Measurements from ENCODE around the gene PYGB.

GRCh38 chr20:25259788-25260254 lies 11.9 kb downstream of the PYGB start:
- TF ChIP-seq TCF12 (IDR thresholded peaks at IDR 0.05; ENCODE audit: low read depth) (no peak), TAF1 (IDR thresholded peaks at IDR 0.05; ENCODE audit: low read depth) (no peak)

All from Ishikawa (cell line).